WTC11 (cell line): Measurements from ENCODE around the gene TMEM52.

Source experiments
- NR3C1 ChIP-seq: sonication (generic); formaldehyde crosslinking; conservative IDR thresholded peaks from 2 replicates; pipeline ENCODE4 v1.8.1; 2023; ENCODE audit warnings: low read depth, mild to moderate bottlenecking, missing genetic modification reagents
- ZNF263 ChIP-seq: sonication (generic); formaldehyde crosslinking; IDR thresholded peaks from 2 replicates; pipeline ENCODE4 v1.8.1; 2022; ENCODE audit warnings: low read depth, mild to moderate bottlenecking, moderate library complexity, missing genetic modification reagents
- ZNF281 ChIP-seq: sonication (generic); formaldehyde crosslinking; IDR thresholded peaks from 2 replicates; pipeline ENCODE4 v1.8.0; 2023; ENCODE audit warnings: mild to moderate bottlenecking, missing genetic modification reagents

GRCh38 chr1:1921901-1922701, 3.0 kb upstream of the TMEM52 start:
- no peak for TF ChIP-seq ZNF281 (CRISPR knock-in tag)
- TF ChIP-seq NR3C1 (CRISPR knock-in tag), result no peak
- TF ChIP-seq ZNF263 (CRISPR knock-in tag), result no peak
